Vagina (tissue), 2 donors: Measurements from ENCODE around the gene UFC1. TPM values are rescaled to one million over a fixed set of nuclear protein-coding genes. Genes with fewer than 3 reads are reported as not detected.

ENCODE experiments used
- DNase-seq, 2 donors: peaks; one replicate each; pipeline ENCODE4 v3.0.0-alpha.2; 2017; ENCODE audit errors: extremely low spot score in 2 of 2
- H3K27ac ChIP-seq: fragments of 200-600 bp; sonication (generic); one replicate; pipeline ENCODE4 v1.5.1; 2019
- H3K27me3 ChIP-seq: fragments of 200-600 bp; sonication (generic); one replicate; pipeline ENCODE4 v1.5.1; 2019
- H3K36me3 ChIP-seq, 2 donors: fragments of 200-600 bp; sonication (generic); one replicate each; pipeline ENCODE4 v1.5.1; 2017 to 2019
- H3K4me1 ChIP-seq: fragments of 200-600 bp; sonication (generic); one replicate; pipeline ENCODE4 v1.5.1; 2019
- H3K4me3 ChIP-seq, 2 donors: fragments of 200-600 bp; sonication (generic); 1 replicate in 1 of 2; 2 replicates in 1 of 2; pipeline ENCODE4 v1.5.1; 2016 to 2019
- H3K9me3 ChIP-seq: fragments of 200-600 bp; sonication (generic); one replicate; pipeline ENCODE4 v1.5.1; 2019
- POLR2A ChIP-seq, 2 donors: fragments of 450-650 bp; IDR thresholded peaks; one replicate each; pipeline ENCODE4 v1.6.1; 2017; ENCODE audit warnings: antibody characterized with exemption in 2 of 2, mild to moderate bottlenecking in 2 of 2, moderate library complexity in 2 of 2
- POLR2AphosphoS5 ChIP-seq, 2 donors: sonication (generic); formaldehyde crosslinking; IDR thresholded peaks; one replicate each; pipeline ENCODE4 v1.9.0; 2017; ENCODE audit warnings: antibody characterized with exemption in 2 of 2, mild to moderate bottlenecking in 2 of 2, low read depth in 1 of 2; ENCODE audit not compliant: insufficient read depth in 1 of 2
- intact Hi-C: fragments of 100-400 bp; cut with DNase I; formaldehyde crosslinking; loops from one replicate; pipeline ENCODE4 v1.15.1; 2023
- total RNA-seq: library from RNA; depleted of rRNA; stranded (reverse); fragments of >200 nt; gene quantifications from one replicate; pipeline ENCODE4 v1.2.3, GENCODE V29; 2016
- TF ChIP-seq, protein P1 (sequence below), 3 experiments: fragments of 450-650 bp in 2 of 3; fragments of 200-600 bp in 1 of 3; sonication (generic) in 1 of 3; IDR thresholded peaks; one replicate each; pipeline ENCODE4 v1.5.1; 2017 to 2019; ENCODE audit warnings: antibody characterized with exemption in 3 of 3, mild to moderate bottlenecking in 2 of 3, moderate library complexity in 2 of 3

UFC1 gene
- total RNA-seq, 1 donor from 2014 or later, result 61.1 TPM

DNA sequence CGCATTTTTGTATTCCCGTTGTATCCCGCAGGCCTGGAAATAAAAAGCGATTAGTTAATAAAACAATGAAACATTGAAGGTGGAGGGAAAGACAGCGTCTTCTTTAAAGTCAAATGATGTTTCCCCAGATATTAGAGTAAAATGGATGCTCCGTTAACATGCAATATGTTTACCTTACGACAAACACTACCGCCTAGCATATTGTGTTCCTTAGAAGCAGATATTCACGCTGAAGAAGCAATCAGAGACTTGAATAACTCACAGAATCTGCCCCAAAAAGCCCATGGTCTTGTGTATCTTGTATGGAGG, 24.1 kb downstream of the UFC1 start:
- DNase-seq, result no peak
- H3K4me1 ChIP-seq, result peaks cover 34% of the 10 kb centered on the region
- H3K27me3 ChIP-seq, result no peaks in the 10 kb centered on the region
- peak overlapping the region; percentile 92 for H3K27ac ChIP-seq
- peaks cover 0 to 14% of the 10 kb centered on the region in 2 donors for H3K36me3 ChIP-seq
- no peaks in the 10 kb centered on the region for H3K9me3 ChIP-seq
- intact Hi-C loops, result no loop called here
- peak overlapping the region; percentile 73 to 88 for H3K4me3 ChIP-seq
- no peak for TF ChIP-seq POLR2A (IDR thresholded peaks at IDR 0.05)
- TF ChIP-seq, protein P1, sequence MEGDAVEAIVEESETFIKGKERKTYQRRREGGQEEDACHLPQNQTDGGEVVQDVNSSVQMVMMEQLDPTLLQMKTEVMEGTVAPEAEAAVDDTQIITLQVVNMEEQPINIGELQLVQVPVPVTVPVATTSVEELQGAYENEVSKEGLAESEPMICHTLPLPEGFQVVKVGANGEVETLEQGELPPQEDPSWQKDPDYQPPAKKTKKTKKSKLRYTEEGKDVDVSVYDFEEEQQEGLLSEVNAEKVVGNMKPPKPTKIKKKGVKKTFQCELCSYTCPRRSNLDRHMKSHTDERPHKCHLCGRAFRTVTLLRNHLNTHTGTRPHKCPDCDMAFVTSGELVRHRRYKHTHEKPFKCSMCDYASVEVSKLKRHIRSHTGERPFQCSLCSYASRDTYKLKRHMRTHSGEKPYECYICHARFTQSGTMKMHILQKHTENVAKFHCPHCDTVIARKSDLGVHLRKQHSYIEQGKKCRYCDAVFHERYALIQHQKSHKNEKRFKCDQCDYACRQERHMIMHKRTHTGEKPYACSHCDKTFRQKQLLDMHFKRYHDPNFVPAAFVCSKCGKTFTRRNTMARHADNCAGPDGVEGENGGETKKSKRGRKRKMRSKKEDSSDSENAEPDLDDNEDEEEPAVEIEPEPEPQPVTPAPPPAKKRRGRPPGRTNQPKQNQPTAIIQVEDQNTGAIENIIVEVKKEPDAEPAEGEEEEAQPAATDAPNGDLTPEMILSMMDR (IDR thresholded peaks at IDR 0.05), result no peak
- TF ChIP-seq POLR2AphosphoS5 (IDR thresholded peaks at IDR 0.05; ENCODE audit: insufficient read depth in 1 of 2, low read depth in 1 of 2), result no peak

DNA sequence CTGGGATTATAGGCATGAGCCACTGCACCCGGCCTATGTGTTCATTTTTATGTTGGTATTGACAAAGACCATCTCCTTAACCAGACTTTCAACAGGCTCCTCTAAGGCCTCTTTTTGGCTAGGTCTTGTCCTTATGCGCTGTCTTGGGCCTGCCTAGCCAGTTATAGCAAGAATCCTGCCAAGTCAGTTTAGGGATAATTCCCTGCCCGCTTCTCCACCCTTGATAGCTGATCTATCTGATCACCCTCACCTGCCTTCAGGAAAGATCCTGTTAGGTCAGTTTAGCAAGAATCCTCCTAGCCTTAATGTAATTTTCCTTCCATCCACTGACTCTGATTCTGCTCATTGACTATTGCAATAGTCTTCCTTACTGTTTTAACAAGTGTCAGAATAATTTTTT, 25.9 kb downstream of the UFC1 start:
- Histone ChIP-seq H3K9me3 (no peaks in the 10 kb centered on the region), H3K36me3 (peaks cover 0 to 6% of the 10 kb centered on the region in 2 donors), H3K27me3 (no peaks in the 10 kb centered on the region), H3K27ac (no peak overlapping the region), H3K4me1 (peaks cover 39% of the 10 kb centered on the region), H3K4me3 (no peak overlapping the region)
- DNase-seq, result no peak
- intact Hi-C loops, result no loop called here
- TF ChIP-seq, protein P1 (IDR thresholded peaks at IDR 0.05), result no peak
- TF ChIP-seq POLR2A (IDR thresholded peaks at IDR 0.05) (no peak), POLR2AphosphoS5 (IDR thresholded peaks at IDR 0.05; ENCODE audit: insufficient read depth in 1 of 2, low read depth in 1 of 2) (peak in 1 of 2 donors; percentile 81)

DNA sequence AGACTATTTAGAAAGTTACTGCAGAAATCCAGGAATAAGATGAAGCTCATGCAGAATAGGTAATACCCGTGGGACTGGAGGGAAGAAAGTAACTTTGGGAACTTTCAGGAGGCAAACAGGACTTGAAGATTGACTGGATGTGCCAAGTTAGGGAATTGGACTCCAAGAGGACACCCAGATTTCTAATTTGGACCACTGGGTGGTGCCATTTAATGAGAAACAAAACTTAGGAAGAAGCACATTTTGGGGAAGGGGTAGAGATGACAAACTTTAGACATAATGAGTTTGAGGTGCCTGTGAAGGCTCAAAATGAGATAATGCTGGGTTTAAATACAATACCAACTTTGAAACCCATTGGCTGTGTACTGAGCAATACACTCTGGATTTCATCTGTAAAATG, 26.9 kb downstream of the UFC1 start:
- no peaks in the 10 kb centered on the region for H3K36me3 ChIP-seq
- H3K4me3 ChIP-seq, result no peak overlapping the region
- H3K9me3 ChIP-seq, result no peaks in the 10 kb centered on the region
- no peak for TF ChIP-seq POLR2AphosphoS5 (IDR thresholded peaks at IDR 0.05; ENCODE audit: insufficient read depth in 1 of 2, low read depth in 1 of 2)
- TF ChIP-seq, protein P1 (IDR thresholded peaks at IDR 0.05), result no peak
- no peak for TF ChIP-seq POLR2A (IDR thresholded peaks at IDR 0.05)
- peaks cover 45% of the 10 kb centered on the region for H3K4me1 ChIP-seq
- no peak for DNase-seq
- no peak overlapping the region for H3K27ac ChIP-seq
- intact Hi-C loops, result no loop called here
- H3K27me3 ChIP-seq, result no peaks in the 10 kb centered on the region

DNA sequence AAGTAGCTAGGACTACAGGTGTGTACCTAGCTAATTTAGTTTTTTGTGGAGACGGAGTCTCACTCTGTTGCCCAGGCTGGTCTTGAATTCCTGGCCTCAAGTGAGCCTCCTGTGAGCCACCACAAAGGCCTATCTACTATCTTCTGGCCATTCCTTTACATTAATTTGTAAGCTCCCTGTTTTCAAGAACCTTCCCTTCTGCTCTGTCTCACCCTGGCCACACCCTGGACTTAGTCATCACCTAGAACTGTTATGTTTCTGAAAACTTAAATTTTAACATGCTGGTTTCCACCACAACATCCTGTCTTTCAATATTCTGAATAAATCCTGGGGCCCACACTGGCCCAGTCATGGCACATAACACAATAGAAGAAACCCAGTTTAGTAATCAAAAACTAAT, 28.4 kb downstream of the UFC1 start:
- Histone ChIP-seq H3K36me3 (no peaks in the 10 kb centered on the region), H3K4me1 (peaks cover 37% of the 10 kb centered on the region), H3K4me3 (no peak overlapping the region), H3K27me3 (no peaks in the 10 kb centered on the region), H3K27ac (no peak overlapping the region), H3K9me3 (no peaks in the 10 kb centered on the region)
- TF ChIP-seq POLR2A (IDR thresholded peaks at IDR 0.05), result no peak
- TF ChIP-seq POLR2AphosphoS5 (IDR thresholded peaks at IDR 0.05; ENCODE audit: insufficient read depth in 1 of 2, low read depth in 1 of 2), result no peak
- TF ChIP-seq, protein P1 (IDR thresholded peaks at IDR 0.05), result no peak
- intact Hi-C loops, result no loop called here
- no peak for DNase-seq

DNA sequence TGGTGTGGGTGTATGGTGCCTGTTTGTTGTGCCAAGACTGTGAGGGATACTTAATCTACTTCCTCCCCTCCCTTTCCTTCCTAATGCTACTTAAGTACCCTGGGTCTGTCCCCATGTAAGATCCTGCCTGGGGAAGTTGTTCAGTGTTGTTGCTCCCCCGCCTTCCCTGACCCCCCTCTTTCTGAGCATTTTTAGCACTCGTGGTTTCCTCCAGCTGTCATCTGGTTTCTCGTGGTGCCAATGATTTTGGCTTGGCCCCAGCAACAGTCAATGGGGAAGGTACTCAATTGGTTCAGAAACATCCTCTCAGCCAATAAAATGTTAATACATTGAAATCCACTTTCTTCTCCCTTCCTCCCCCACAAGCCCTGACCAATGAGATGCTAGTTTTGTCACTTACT, 31.5 kb downstream of the UFC1 start:
- no peaks in the 10 kb centered on the region for H3K36me3 ChIP-seq
- no peaks in the 10 kb centered on the region for H3K27me3 ChIP-seq
- peak overlapping the region; percentile 60 for H3K27ac ChIP-seq
- TF ChIP-seq, protein P1 (IDR thresholded peaks at IDR 0.05), result no peak
- peak in 1 of 2 donors; percentile 68 for TF ChIP-seq POLR2AphosphoS5 (IDR thresholded peaks at IDR 0.05; ENCODE audit: insufficient read depth in 1 of 2, low read depth in 1 of 2)
- H3K9me3 ChIP-seq, result no peaks in the 10 kb centered on the region
- no peak overlapping the region for H3K4me3 ChIP-seq
- peaks cover 30% of the 10 kb centered on the region for H3K4me1 ChIP-seq
- no peak for DNase-seq
- intact Hi-C loops, result no loop called here
